NCI-H2227 treated with DMSO at 0.1 percent for 48 hours (cell line): ENCODE data around the gene PALM3.
"Not testable (repeated sequence)": the region's sequence is repeated elsewhere in the genome, so short reads cannot be mapped to it uniquely, and the experiment has no call there.

Experiments
- DNase-seq: peaks from one replicate; lab custom pipeline; 2025; lab: John Stamatoyannopoulos, UW

The PALM3 gene

GRCh38 chr19:14058182-14059092 lies 3.4 kb downstream of the PALM3 start:
- DNase-seq: no peak

- DNase-seq: no peak
Measured at GRCh38 chr19:14056741-14057356, 5.0 kb downstream of the PALM3 start.

- no peak for DNase-seq
Measured at GRCh38 chr19:14056069-14056666, 5.7 kb downstream of the PALM3 start.

- DNase-seq: no peak
Measured at GRCh38 chr19:14055396-14055795, 6.5 kb downstream of the PALM3 start.

GRCh38 chr19:14054721-14055120 lies 7.2 kb downstream of the PALM3 start:
- DNase-seq: no peak

GRCh38 chr19:14054099-14054498 lies 7.8 kb downstream of the PALM3 start:
- no peak for DNase-seq

GRCh38 chr19:14053500-14053899 lies 8.4 kb downstream of the PALM3 start:
- DNase-seq: no peak

GRCh38 chr19:14053032-14053431 lies 8.8 kb downstream of the PALM3 start:
- DNase-seq: no peak

- no peak for DNase-seq
Measured at GRCh38 chr19:14052470-14052869, 9.4 kb downstream of the PALM3 start.

- no peak for DNase-seq
Measured at GRCh38 chr19:14051980-14052379, 9.9 kb downstream of the PALM3 start.

- DNase-seq: not testable (repeated sequence)
Measured at GRCh38 chr19:14050961-14051360, 10.9 kb downstream of the PALM3 start.

GRCh38 chr19:14050512-14050911 lies 11.4 kb downstream of the PALM3 start:
- DNase-seq: no peak

- DNase-seq: no peak
Measured at GRCh38 chr19:14048443-14049153, 13.3 kb downstream of the PALM3 start.

GRCh38 chr19:14047866-14048265 lies 14.0 kb downstream of the PALM3 start:
- not testable (repeated sequence) for DNase-seq

GRCh38 chr19:14042659-14043608 lies 18.9 kb downstream of the PALM3 start:
- peak; percentile 25 for DNase-seq

- no peak for DNase-seq
Measured at GRCh38 chr19:14039181-14039580, 22.7 kb downstream of the PALM3 start.

GRCh38 chr19:14035706-14036105 lies 26.2 kb downstream of the PALM3 start:
- no peak for DNase-seq

GRCh38 chr19:14035159-14035558 lies 26.7 kb downstream of the PALM3 start:
- DNase-seq: not testable (repeated sequence)

- no peak for DNase-seq
Measured at GRCh38 chr19:14033946-14034345, 27.9 kb downstream of the PALM3 start.

- DNase-seq: peak; percentile 5
Measured at GRCh38 chr19:14031719-14032480, 30.0 kb downstream of the PALM3 start, which contains the start of gene IL27RA. Gene IL27RA, plus strand, starts transcription at chr19:14031762. Its CDS starts 111 bp downstream, at chr19:14031873.
